HepG2 (cell line): Measurements from ENCODE around the gene ALDH3B1. TPM values are rescaled to one million over a fixed set of nuclear protein-coding genes. Genes with fewer than 3 reads are reported as not detected.

Source experiments
- EZH2 ChIP-seq: conservative IDR thresholded peaks from 2 replicates; pipeline ENCODE4 v1.6.1; 2012; ENCODE audit warnings: mild to moderate bottlenecking, low read depth, low read length, moderate library complexity
- FOXK2 ChIP-seq: fragments of 450-650 bp; IDR thresholded peaks from 2 replicates; pipeline ENCODE4 v1.6.1; 2016
- GRHL1 ChIP-seq: sonication (generic); formaldehyde crosslinking; conservative IDR thresholded peaks from 2 replicates; pipeline ENCODE4 v1.8.0; 2022; ENCODE audit warnings: missing genetic modification reagents
- HMGA1 ChIP-seq: sonication (generic); formaldehyde crosslinking; conservative IDR thresholded peaks from 2 replicates; pipeline ENCODE4 v1.4.0; 2020; ENCODE audit warnings: missing genetic modification reagents
- HNF4A ChIP-seq: sonication (generic); formaldehyde crosslinking; IDR thresholded peaks from 2 replicates; pipeline ENCODE4 v1.4.0; 2020; ENCODE audit warnings: missing genetic modification reagents
- LCORL ChIP-seq, 2 experiments: fragments of 450-650 bp in 1 of 2; sonication (generic) in 1 of 2; formaldehyde crosslinking in 1 of 2; IDR thresholded peaks; 2 replicates each; pipeline versions ENCODE4 v1.5.0 to v1.6.1; 2017 to 2020; ENCODE audit warnings: antibody characterized with exemption in 1 of 2, missing genetic modification reagents in 1 of 2
- MLLT10 ChIP-seq: sonication (generic); formaldehyde crosslinking; IDR thresholded peaks from 2 replicates; pipeline ENCODE4 v1.4.0; 2020; ENCODE audit warnings: missing genetic modification reagents
- MLXIP ChIP-seq: sonication (generic); formaldehyde crosslinking; IDR thresholded peaks from 2 replicates; pipeline ENCODE4 v1.9.0; 2021; ENCODE audit warnings: missing genetic modification reagents, borderline replicate concordance
- NFRKB ChIP-seq: fragments of 450-650 bp; IDR thresholded peaks from 2 replicates; pipeline ENCODE4 v1.6.1; 2017
- PHF8 ChIP-seq: sonication (generic); formaldehyde crosslinking; IDR thresholded peaks from 2 replicates; pipeline ENCODE4 v1.5.0; 2020; ENCODE audit warnings: missing genetic modification reagents
- REXO4 ChIP-seq: sonication (generic); formaldehyde crosslinking; IDR thresholded peaks from 2 replicates; pipeline ENCODE4 v1.8.0; 2022; ENCODE audit warnings: missing genetic modification reagents, mild to moderate bottlenecking, borderline replicate concordance
- SPEN ChIP-seq: sonication (generic); formaldehyde crosslinking; IDR thresholded peaks from 2 replicates; pipeline ENCODE4 v1.5.1; 2020; ENCODE audit warnings: low read depth, mild to moderate bottlenecking, missing genetic modification reagents
- SRY ChIP-seq: sonication (generic); formaldehyde crosslinking; IDR thresholded peaks from 2 replicates; pipeline ENCODE4 v1.8.0; 2022; ENCODE audit warnings: mild to moderate bottlenecking, missing genetic modification reagents
- THAP7 ChIP-seq: sonication (generic); formaldehyde crosslinking; IDR thresholded peaks from 2 replicates; pipeline ENCODE4 v1.8.1; 2023; ENCODE audit warnings: mild to moderate bottlenecking, missing genetic modification reagents
- ZNF33A ChIP-seq: sonication (generic); formaldehyde crosslinking; IDR thresholded peaks from 2 replicates; pipeline ENCODE4 v1.5.1; 2020; ENCODE audit warnings: missing genetic modification reagents, mild to moderate bottlenecking, moderate library complexity, borderline replicate concordance
- ZNF44 ChIP-seq: sonication (generic); formaldehyde crosslinking; IDR thresholded peaks from 2 replicates; pipeline ENCODE4 v1.5.1; 2020; ENCODE audit warnings: mild to moderate bottlenecking, missing genetic modification reagents
- ZNF607 ChIP-seq: sonication (generic); formaldehyde crosslinking; IDR thresholded peaks from 2 replicates; pipeline ENCODE4 v1.5.1; 2020; ENCODE audit warnings: missing genetic modification reagents, mild to moderate bottlenecking, borderline replicate concordance
- ZNF710 ChIP-seq: sonication (generic); formaldehyde crosslinking; IDR thresholded peaks from 2 replicates; pipeline ENCODE4 v1.5.0; 2020; ENCODE audit warnings: mild to moderate bottlenecking, missing genetic modification reagents, borderline replicate concordance
- ZNF720 ChIP-seq: sonication (generic); formaldehyde crosslinking; IDR thresholded peaks from 2 replicates; pipeline ENCODE4 v1.4.0; 2020; ENCODE audit warnings: missing genetic modification reagents
- polyA plus RNA-seq, 8 experiments: library from polyadenylated mRNA; depleted of rRNA in 3 of 8; stranded (reverse) in 7 of 8; unstranded in 1 of 8; fragments of >200 nt; fragmentation: Illumina TruSeq in 4 of 8; extraction: Trizol in 4 of 8; gene quantifications; 2 replicates each; pipeline versions ENCODE4 v1.2.1 to v1.2.3, GENCODE V29; 2011 to 2016; ENCODE audit warnings: low read depth in 4 of 8, missing spikeins in 1 of 8, mixed read lengths in 1 of 8; ENCODE audit not compliant: insufficient read depth in 1 of 8
- total RNA-seq, 5 experiments: library from RNA; depleted of rRNA; stranded (reverse); fragments of >200 nt; fragmentation: Illumina TruSeq; extraction: Trizol; gene quantifications; 2 replicates each; pipeline ENCODE4 v1.2.3, GENCODE V29; 2016; ENCODE audit warnings: low read depth in 1 of 5
- TF ChIP-seq, protein P1 (sequence below): sonication (generic); formaldehyde crosslinking; conservative IDR thresholded peaks from 2 replicates; pipeline ENCODE4 v1.8.1; 2023; ENCODE audit warnings: missing genetic modification reagents

The ALDH3B1 gene
- total and polyA plus RNA-seq, 2 of the 13 experiments (the other 11 are each of a cell fraction or from before 2014, with no cell fraction given) = 4.0 to 6.7 TPM

- TF ChIP-seq GRHL1 (CRISPR knock-in tag) (no peak), ZNF44 (CRISPR knock-in tag) (peak; percentile 28; the same call in 1 of the 2 replicates), MLXIP (no peak), ZNF33A (CRISPR knock-in tag) (peak; percentile 29; the same call in 1 of the 2 replicates), THAP7 (CRISPR knock-in tag) (peak; percentile 83; the same call in 1 of the 2 replicates), ZNF710 (CRISPR knock-in tag) (no peak), NFRKB (no peak), REXO4 (0 out of 2 replicates have a peak, but pooled peaks have one; percentile 33), HNF4A (CRISPR knock-in tag) (no peak), ZNF720 (CRISPR knock-in tag) (no peak), ZNF607 (CRISPR knock-in tag) (0 out of 2 replicates have a peak, but pooled peaks have one; percentile 26), PHF8 (CRISPR knock-in tag) (no peak), LCORL (IDR thresholded peaks at IDR 0.05) (no peak), LCORL (CRISPR knock-in tag; IDR thresholded peaks at IDR 0.05) (no peak), EZH2 (no peak), HMGA1 (CRISPR knock-in tag) (no peak), MLLT10 (CRISPR knock-in tag) (no peak), SRY (CRISPR knock-in tag) (0 out of 2 replicates have a peak, but pooled peaks have one; percentile 2), FOXK2 (no peak), SPEN (CRISPR knock-in tag) (no peak)
- TF ChIP-seq, protein P1, sequence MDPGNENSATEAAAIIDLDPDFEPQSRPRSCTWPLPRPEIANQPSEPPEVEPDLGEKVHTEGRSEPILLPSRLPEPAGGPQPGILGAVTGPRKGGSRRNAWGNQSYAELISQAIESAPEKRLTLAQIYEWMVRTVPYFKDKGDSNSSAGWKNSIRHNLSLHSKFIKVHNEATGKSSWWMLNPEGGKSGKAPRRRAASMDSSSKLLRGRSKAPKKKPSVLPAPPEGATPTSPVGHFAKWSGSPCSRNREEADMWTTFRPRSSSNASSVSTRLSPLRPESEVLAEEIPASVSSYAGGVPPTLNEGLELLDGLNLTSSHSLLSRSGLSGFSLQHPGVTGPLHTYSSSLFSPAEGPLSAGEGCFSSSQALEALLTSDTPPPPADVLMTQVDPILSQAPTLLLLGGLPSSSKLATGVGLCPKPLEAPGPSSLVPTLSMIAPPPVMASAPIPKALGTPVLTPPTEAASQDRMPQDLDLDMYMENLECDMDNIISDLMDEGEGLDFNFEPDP (CRISPR knock-in tag) = 0 out of 2 replicates have a peak, but pooled peaks have one; percentile 67
Observed at GRCh38 chr11:68037411-68038225, 27.5 kb downstream of the ALDH3B1 start (continued).
